C4-2B (cell line): ENCODE data around the gene CNP.

Experiments
- ZFX ChIP-seq: fragments of 450-650 bp; IDR thresholded peaks from 2 replicates; pipeline ENCODE4 v1.6.1; 2017
- TF ChIP-seq, protein P1 (sequence below): fragments of 450-650 bp; conservative IDR thresholded peaks from 2 replicates; pipeline ENCODE4 v1.5.1; 2017; ENCODE audit warnings: mild to moderate bottlenecking

GRCh38 chr17:41919840-41920579, 46.6 kb upstream of the CNP start:
- TF ChIP-seq, protein P1, sequence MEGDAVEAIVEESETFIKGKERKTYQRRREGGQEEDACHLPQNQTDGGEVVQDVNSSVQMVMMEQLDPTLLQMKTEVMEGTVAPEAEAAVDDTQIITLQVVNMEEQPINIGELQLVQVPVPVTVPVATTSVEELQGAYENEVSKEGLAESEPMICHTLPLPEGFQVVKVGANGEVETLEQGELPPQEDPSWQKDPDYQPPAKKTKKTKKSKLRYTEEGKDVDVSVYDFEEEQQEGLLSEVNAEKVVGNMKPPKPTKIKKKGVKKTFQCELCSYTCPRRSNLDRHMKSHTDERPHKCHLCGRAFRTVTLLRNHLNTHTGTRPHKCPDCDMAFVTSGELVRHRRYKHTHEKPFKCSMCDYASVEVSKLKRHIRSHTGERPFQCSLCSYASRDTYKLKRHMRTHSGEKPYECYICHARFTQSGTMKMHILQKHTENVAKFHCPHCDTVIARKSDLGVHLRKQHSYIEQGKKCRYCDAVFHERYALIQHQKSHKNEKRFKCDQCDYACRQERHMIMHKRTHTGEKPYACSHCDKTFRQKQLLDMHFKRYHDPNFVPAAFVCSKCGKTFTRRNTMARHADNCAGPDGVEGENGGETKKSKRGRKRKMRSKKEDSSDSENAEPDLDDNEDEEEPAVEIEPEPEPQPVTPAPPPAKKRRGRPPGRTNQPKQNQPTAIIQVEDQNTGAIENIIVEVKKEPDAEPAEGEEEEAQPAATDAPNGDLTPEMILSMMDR = no peak
- TF ChIP-seq ZFX = no peak
